Measurements from ENCODE around the gene MMS22L.

The MMS22L gene

DNA sequence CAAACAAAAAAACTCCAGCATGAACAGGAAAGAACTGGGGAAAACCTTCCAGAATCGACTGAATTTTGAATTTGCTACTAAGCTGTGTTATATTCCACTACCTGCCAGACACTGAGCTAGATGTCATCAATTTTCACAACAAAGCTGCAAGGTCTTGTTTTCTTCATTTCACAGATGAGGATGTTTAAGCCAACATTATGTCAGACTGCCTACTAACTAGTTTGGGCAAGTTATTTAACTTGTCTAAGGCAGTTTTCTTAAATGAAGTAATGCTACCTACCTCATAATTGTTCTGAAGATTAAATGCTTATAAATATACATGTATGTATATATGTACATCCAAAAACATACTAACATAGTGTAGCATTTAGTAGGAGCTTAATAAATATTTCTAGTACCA, 144.4 kb downstream of the MMS22L start:
- no peak for DNase-seq

DNA sequence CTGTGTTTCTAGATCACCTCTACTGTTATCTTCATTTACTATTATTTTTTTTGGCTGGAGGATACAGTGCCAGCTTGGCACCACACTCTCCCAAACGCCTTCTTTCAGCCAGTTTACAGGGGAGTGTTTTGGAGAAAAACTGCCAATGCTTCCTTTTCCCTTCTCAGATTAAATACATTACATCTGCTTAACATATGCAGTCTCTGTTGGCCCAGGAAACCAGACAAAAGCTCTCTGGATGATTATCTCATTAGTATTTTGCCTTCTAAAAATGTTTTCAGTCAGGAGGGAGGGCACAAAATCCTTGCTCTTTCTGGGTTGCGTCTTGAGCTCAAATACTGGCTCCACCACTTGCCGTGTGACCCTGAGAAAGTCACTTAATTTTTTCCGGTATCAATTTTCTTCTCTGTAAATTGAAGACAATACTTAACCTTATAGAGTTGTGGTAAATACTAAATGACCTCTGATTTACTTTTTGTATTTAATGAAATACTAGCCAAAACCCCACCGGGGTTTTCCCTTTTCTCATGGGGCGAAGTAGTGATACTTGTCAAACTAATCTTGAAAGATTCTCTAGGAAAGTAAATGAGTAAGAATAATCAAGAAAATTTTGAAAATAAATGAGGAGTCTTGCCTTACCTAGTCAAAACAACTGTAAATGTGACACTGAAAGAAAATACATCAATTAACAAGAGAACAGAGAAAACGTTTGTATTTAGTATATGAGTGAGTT, 146.2 kb downstream of the MMS22L start:
- DNase-seq: no peak

DNA sequence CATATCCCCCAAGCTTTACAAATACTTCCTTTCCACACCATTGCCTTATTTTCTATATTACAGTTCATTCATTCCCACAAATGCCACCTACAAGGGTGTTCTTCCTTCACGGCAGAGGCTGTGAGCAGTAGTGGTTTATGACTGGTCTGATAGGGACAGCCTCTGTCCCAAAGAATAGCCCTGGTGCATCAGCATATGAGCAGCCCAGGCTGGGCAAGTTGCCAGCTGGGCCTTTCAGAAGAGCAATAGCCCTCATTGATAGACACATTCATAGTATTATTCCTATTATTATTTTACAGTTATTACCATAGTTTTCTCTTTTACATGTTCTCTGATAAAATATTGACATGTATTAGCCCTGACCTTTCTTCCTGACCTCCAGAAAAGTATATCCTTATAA, 149.9 kb downstream of the MMS22L start:
- no peak for DNase-seq

DNA sequence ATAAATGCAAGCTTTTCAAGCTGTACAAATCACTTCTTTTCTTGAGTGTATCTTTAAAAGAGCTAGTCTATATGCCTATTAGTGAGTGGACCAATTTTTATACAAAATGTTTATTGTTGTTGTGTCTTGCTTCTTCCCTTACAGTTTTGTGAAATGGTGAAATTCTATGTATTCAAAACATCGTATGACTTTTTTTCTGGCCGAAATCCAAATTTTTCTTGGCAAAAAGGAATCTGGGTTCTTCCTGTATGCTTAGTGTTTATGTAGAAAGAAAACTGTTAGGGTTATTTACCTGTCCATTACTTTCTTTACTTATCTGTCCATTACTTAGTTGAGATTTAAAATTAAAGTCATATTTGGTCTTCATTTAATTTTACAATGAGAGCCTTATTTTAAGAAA, 153.9 kb downstream of the MMS22L start:
- DNase-seq: no peak

DNA sequence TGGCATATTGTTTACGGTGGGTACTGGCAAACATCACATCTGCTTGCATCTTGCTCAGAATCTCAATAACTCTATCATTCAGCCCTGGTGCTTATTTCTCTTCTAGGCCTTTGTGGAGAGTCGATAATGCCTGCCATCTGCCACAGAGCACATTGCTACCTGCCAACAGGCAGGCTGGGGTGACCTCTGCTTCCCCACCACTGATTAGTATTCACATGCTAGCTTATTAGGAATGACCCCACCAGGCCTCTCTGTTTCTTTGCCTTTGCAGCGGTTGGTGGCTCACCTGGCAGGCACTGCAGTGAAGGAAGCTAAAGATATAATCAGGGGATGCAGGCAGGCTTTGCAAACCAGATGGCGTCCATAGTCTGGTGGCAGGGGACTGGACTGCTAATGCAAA, 154.5 kb downstream of the MMS22L start:
- DNase-seq: no peak

DNA sequence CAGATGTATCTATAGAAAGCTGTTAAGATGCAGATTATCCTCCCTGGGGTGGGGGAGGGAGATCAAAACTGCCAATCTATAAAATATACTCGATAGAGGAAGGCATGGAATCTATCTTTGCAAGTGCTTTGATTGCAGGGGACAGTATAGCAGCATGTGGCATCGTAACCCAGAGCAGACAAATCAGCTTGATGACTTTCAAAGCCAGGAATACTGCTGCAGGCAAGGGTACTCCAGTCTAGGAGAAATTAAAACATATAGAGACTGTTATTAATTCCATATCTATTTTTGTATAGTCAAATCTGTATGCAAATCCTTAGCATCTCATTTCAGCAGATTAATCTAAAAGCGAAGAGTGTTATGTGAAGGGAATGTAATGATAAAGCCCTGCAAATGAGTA, 159.4 kb downstream of the MMS22L start:
- DNase-seq: no peak

DNA sequence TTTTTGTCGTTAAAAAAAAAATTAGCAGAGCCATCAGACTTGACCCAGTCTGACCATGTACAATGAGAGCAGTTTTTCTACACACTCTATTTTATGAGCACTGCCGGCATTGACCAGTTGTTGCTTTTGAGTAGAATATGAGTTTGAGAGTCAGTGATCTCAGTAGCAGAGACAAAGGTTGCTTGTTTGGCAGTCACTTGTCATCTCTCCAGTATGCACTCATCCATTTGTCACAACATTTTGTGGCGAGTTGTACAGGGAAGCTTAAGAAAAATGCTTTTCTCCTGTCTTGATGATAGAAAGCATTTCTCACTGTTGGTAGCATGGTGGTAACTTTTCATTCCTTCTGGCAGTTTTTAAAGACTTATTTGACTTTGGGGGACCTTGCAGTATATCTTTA, 159.9 kb downstream of the MMS22L start:
- DNase-seq: no peak

DNA sequence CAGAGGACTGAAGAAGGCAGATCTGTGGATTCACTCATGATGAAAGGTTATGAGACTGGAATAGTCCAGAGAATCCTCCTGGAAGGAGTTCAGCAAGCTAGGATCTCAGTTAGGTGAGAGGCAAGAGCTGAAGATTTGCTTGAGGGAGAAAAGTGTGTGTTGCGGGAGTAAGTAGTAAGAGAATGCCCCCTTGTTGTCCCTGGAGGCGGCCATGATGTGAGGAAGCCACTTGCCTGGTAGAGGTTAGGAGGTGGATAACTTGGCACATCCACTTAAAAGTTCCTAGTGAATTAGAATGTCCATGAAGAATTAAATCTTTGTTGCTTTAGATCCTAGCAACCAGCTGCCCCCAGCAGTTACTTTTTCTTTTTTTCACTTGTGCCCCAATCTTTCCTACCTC, 162.5 kb downstream of the MMS22L start:
- no peak for DNase-seq

DNA sequence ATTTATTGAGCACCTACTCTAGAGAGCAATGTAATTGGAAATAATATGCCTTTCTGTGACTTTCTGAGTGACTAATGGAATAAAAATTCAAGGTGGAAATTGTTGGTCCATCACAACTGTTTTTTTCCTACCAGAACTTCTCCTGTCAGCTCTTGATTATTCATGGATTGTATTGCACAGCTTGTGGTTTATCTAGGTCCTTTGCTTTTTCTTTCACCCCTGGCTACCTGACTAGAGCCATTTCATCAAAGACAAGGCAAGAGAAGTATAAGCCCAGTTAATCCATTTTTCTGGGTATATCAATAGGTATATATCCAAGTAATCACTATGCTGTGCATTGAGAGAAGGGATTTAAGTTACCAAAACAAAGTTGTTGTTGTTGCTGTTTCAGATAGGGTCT, 168.4 kb downstream of the MMS22L start:
- DNase-seq: no peak

DNA sequence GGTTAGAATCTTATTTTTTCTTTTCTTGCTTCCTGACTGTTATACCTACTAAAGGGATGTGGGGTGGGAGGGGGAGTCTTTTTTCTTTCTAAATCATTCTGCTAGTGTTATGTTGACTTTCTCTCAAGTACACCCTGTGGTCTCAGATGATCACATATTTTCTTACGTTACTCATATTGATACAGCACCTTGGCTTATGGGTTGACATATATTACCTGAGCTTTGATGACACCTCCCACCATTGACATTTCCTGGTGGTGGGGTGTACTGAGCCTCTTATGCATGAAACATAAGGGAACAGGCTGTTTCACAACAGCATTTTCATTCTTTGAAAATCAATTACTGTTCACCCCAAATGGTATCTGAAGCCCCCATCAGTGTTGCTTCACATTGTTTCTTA, 169.8 kb downstream of the MMS22L start:
- no peak for DNase-seq

DNA sequence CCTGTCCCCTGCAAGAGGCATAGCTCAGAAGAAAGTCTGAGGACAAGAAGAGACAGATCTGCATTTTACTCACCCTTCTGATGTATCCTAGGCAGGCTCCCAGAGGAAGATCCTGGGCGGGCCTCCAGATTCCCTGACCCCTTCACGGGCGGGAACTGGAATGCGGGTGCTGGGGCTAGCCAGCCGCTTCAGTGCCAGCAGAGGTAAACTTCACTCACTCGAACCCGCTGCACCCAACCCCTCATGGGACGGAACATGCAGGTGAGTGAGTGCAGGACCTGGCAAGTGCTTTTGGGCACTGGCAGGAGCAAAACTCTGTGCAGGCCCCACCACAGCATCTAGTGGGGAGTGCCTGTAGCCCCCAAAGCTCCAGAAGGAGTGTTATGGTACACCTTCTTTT, 171.8 kb downstream of the MMS22L start:
- DNase-seq: no peak

DNA sequence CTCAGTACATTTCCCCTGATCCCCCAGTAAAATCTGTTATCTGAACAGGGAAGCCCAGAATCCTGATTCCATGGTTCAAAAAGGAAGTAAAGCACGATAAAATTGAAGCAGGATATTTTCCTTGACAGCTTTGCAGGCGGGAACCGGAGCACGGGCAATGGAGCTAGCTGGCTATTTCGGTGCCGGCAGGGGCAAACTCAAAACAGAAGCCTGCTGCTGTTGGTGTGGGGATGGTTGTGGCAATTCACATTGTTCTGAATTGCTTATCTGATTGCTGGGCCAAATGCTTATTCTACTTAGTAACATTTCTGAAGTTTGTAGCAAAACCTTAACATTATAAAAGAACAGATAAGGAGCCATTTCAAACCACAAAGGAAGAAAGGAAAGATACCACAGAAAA, 172.4 kb downstream of the MMS22L start:
- no peak for DNase-seq

DNA sequence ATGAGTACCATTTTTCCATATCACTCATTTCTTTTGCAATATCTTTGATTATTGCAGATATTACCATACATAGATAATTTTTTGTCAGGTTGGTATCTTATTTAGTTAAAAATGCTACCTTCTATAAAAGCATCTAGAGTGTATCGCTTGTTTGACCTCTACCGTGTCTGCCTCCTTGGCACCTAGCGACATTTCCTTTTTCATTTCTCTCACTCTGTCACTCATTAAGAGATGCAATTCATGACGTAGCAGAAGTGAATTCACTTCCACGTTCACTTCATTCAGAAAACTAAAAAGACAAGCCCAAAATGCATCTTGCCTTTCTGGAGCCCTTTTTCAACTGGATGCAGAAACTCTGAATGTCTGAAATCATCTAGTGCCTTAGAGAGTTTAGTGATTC, 172.9 kb downstream of the MMS22L start:
- DNase-seq: no peak

DNA sequence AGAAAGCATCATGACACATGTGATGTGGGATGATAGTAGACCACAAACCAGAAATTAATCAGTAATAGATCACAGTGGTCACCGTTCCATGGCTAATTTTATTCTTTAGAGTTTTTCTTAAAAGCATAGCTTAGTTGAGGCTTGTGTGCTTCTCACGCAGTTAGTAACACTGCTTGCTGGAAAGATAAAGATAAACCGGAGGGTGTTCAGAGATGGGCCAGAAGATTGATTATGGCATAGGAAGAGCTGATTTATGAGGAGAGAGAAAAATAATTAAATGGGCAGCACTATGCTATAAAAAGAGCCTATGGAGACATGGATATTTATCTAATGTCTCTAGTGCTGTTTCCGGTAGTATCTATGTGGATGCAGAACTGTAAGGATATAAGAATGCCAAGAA, 173.6 kb downstream of the MMS22L start:
- DNase-seq: no peak

DNA sequence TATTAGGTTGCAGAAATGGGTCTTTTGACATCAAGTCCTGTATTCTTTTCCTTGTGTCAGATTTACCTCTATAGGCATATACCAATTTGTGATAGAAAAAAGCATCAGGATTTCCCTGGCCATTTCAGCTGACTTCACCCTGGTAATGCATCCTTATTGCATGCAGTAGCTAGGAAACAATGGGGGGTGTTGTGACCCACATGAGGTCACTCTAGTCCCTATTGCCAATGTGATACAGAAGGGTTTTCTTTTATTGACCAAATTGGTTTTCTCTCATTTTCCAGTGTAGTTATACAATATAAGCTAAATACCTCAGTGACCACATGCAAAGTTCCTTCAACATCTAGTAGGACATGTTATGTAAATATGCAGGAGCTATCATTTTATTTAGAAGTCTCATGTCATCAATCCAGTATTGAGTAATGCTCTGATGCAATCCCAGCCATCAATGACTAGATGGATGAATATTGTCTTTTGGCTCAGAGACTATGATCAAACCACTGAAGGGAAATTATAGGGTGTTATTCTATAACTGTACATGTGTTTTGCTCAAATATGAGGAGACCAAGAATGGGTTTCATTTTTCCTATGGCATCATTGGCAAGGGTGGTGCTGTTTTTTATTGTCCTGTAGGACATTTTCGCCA, 180.7 kb downstream of the MMS22L start:
- DNase-seq: no peak

DNA sequence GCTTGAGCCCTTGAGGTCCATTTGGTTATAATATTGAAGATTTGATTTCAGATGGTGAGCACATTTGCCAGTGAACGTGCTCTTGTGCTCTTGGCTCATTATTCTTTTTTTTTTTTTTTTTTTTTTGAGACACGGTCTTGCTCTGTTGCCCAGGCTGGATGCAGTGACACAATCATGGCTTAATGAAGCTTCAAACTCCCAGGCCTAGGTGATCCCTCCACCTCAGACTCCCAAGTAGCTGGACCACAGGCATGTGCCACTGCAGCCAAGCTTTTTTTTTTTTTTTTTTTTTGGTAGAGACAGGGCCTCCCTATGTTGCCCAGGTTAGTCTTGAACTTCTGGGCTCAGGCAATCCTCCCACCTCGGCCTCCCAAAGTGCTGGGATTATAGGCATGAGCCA, 182.3 kb downstream of the MMS22L start:
- no peak for DNase-seq

DNA sequence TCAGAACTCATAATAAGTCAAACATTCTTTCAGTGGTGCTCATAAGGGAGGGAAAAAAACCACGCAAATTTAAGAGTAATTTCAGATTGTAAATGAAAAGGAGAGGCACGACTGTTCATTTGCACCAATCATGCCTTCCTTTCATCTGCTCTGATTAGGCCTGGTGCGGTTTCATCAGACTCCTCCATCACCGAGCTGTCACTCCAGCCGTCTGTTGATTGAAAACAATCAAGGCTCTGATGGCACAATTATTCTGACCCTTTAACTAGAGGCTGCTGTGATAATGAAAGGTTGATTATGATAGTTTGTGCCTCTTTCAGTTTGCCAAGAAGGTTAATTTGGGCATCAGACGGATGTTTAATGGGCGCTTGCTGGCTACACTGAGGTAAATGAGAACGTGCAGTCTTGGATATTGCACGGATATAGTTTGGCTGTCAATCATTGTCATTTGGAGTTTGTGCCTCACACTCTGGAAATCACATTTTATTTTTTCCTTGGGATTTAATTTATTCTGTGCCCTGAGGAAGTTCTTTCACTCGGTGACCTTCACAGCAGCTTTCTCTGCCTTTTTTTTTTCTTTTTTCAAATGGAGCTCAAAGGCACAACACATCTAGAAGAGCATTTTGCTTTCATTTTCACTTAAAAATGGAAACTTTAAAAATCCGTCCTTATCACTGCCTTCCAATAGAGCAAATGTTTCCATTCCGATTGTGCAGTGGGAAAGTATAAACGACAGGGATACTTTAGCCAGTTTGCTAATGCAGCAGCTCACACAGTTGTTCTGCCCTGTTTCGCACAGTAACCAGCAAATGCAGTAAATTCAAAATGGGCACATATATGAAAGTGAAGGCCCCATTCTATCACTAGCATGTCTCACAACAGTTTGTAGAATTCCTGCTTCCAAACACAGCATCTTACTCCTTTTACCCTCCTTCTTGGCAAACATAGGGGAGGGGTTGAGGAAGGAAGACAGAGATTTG, 185.7 kb downstream of the MMS22L start:
- no peak for DNase-seq

DNA sequence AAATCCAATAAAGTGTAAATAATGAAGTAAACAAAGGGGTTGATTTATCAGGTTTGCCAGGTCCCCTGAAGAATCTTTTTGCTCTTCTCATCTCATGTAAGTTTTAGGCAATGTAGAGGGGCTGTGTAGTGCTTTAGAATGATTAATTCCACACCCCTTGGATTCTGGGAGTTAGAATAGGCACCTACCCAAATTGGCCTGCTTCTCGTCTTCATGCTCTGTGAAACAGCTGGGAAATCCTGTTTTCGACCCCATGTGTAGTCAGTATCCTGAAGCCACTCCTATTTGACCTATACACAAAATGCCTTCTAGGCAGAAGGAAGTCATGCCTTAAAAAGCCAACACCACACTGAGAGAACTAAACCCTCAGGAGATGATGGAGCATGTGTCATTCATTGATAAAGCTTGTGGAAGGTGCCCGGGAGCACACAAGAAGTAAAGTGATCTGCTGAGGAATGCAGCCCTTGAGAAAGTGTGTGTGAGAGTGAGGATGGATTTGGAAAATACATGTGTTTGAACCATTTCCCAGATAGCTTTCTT, 187.6 kb downstream of the MMS22L start:
- no peak for DNase-seq

DNA sequence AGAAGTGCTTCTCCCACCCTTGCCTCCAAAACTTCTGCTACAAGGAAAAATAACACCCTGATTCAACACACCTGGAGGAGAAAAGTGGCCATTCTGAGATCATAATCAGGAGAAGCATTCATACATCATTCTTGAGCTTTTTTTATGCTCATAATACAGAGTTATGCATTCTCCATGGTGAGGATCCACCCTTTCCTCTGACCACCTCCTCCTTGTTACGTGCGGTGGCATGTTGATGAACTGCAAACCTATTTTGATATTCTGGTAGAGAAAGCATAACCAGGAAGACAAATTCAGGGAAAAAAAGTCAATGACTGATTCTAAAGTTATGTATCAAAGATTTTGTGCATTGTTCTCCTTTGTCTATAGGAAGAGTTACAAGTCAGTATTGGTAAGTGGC, 188.6 kb downstream of the MMS22L start:
- no peak for DNase-seq

DNA sequence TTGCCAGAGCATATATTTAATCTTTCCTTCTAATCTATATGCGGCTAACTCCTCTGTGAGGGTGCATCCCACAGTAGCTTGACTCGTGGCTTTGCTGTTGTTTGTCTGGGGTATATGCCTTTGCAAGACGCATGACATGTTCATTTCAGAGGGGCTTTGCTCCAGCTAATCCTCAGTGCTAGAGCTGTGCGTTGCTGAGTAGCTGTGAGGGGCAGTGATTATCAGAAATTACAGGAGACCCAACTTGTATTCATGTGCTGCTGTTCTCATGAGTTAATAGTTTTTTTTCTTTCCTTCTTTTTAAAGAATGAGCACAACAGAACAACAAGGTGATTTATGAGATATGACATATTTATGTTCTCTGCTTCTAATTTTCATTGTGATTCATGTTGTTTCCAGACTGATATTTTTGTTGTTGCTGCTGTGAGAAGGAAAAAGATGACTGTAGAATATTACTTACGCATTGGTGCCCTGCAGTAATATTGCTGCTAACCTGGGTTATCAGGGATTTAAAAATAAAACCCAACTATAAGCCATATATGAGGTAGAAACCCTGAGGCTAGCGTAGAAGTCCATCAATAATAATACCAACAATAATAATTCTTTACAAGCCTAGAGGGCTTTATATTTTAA, 190.2 kb downstream of the MMS22L start:
- DNase-seq: no peak
